ENCODE measurements around the gene MCF2L.

DNA sequence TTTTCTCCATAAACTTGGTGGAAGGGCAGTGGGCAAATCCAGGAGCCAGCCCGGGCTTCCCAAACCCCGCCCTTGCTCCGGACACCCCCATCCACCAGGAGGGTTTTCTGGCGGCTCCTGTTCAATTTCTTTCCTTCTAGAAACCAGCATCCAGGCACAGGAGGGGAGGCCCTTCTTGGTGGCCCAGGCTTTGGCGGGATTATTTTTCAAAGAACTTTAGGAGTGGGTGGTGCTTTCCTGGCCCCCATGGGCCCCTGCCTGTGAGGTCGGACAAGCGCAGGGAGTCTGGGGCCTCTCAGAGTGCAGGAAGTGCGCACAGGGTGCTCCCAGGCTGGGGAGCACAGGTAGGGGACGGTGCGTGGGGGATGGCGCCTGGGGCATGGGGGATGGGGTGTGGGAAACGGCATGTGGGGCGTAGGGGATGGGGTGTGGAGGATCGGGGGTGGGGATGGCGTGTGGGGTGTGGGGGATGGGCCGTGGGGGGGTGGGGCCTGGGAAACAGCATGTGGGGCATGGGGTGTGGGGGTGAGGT, 137.0 kb downstream of the MCF2L start:
- TF ChIP-seq POLR2A (conservative IDR thresholded peaks at IDR 0.05) (no peak), CHD2 (IDR thresholded peaks at IDR 0.05; ENCODE audit: low read depth, low read length) (no peak), RAD21 (CRISPR knock-in tag; conservative IDR thresholded peaks at IDR 0.05 in 1 of 2, IDR thresholded peaks at IDR 0.05 in 1 of 2) (no peak), FOSL1 (tag; conservative IDR thresholded peaks at IDR 0.05) (no peak), HNRNPK (IDR thresholded peaks at IDR 0.05; ENCODE audit: low read depth, low read length, poor library complexity, severe bottlenecking) (no peak), CAMTA2 (CRISPR knock-in tag; conservative IDR thresholded peaks at IDR 0.05) (no peak), SMARCC2 (IDR thresholded peaks at IDR 0.05; ENCODE audit: low read depth) (no peak), ZSCAN29 (IDR thresholded peaks at IDR 0.05) (no peak), CEBPB (tag; IDR thresholded peaks at IDR 0.05) (no peak)
- TF ChIP-seq, protein P1, sequence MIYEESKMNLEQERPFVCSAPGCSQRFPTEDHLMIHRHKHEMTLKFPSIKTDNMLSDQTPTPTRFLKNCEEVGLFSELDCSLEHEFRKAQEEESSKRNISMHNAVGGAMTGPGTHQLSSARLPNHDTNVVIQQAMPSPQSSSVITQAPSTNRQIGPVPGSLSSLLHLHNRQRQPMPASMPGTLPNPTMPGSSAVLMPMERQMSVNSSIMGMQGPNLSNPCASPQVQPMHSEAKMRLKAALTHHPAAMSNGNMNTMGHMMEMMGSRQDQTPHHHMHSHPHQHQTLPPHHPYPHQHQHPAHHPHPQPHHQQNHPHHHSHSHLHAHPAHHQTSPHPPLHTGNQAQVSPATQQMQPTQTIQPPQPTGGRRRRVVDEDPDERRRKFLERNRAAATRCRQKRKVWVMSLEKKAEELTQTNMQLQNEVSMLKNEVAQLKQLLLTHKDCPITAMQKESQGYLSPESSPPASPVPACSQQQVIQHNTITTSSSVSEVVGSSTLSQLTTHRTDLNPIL (CRISPR knock-in tag; IDR thresholded peaks at IDR 0.05), result no peak
- TF ChIP-seq, protein P2, sequence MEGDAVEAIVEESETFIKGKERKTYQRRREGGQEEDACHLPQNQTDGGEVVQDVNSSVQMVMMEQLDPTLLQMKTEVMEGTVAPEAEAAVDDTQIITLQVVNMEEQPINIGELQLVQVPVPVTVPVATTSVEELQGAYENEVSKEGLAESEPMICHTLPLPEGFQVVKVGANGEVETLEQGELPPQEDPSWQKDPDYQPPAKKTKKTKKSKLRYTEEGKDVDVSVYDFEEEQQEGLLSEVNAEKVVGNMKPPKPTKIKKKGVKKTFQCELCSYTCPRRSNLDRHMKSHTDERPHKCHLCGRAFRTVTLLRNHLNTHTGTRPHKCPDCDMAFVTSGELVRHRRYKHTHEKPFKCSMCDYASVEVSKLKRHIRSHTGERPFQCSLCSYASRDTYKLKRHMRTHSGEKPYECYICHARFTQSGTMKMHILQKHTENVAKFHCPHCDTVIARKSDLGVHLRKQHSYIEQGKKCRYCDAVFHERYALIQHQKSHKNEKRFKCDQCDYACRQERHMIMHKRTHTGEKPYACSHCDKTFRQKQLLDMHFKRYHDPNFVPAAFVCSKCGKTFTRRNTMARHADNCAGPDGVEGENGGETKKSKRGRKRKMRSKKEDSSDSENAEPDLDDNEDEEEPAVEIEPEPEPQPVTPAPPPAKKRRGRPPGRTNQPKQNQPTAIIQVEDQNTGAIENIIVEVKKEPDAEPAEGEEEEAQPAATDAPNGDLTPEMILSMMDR (IDR thresholded peaks at IDR 0.05 in 2 of 3, conservative IDR thresholded peaks at IDR 0.05 in 1 of 3; ENCODE audit: insufficient read depth in 2 of 3, low read depth in 1 of 3, low read length in 3 of 3), result no peak

Measured in K562 (cell line).